ENCODE results near the gene CACNA1H. TPM values are rescaled to one million over a fixed set of nuclear protein-coding genes. Genes with fewer than 3 reads are reported as not detected.

CACNA1H gene
- total and polyA plus RNA-seq, 2 of the 4 experiments (the other 2 are of a cell fraction) = 1.6 to 5.8 TPM

DNA sequence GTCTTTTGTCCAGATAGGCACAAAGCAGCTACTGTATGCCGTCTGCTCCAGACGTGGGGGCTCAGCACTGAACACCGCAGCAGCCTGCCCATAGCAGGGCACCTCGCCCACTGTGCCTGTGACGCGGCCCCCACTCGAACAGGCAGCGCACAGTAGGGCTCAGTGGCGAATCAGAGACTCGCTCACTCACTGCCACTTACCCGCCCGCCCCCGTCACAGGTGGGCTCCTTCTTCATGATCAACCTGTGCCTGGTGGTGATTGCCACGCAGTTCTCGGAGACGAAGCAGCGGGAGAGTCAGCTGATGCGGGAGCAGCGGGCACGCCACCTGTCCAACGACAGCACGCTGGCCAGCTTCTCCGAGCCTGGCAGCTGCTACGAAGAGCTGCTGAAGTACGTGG lies 48.5 kb downstream of the CACNA1H start:
- Histone ChIP-seq H3K27ac (ENCODE audit: insufficient read depth, low read length) (no peak overlapping the region), H3K14ac (replicated peaks; ENCODE audit: low read depth, low read length) (no peak overlapping the region), H3K27me3 (ENCODE audit: control insufficient read depth, insufficient read depth, low read length) (no peaks in the 10 kb centered on the region), H4K91ac (ENCODE audit: insufficient read depth, low read depth, low read length) (no peak overlapping the region), H2BK120ac (ENCODE audit: low read depth, low read length) (no peak overlapping the region), H3K4me2 (ENCODE audit: low read depth, low read length) (no peak overlapping the region), H3K4me1 (ENCODE audit: control insufficient read depth, insufficient read depth, low read length) (no peaks in the 10 kb centered on the region), H3K4me3 (ENCODE audit: insufficient read depth, low read depth, low read length) (no peak overlapping the region), H2BK5ac (ENCODE audit: low read depth, low read length, poor library complexity, severe bottlenecking) (no peak overlapping the region), H2AK9ac (replicated peaks; ENCODE audit: low read depth, low read length, poor library complexity) (no peak overlapping the region), H3K4ac (ENCODE audit: low read depth, low read length) (no peak overlapping the region), H4K20me1 (ENCODE audit: insufficient read depth, low read length) (no peaks in the 10 kb centered on the region; the same call in 1 of the 2 replicates), H3K56ac (ENCODE audit: extremely low read depth, insufficient read depth, low read length) (no peak overlapping the region), H3K18ac (ENCODE audit: low read depth, low read length) (no peak overlapping the region), H3K23ac (ENCODE audit: low read depth, low read length) (no peak overlapping the region), H4K8ac (ENCODE audit: low read depth in 2 of 2, low read length in 2 of 2) (no peak overlapping the region), H3K36me3 (ENCODE audit: control insufficient read depth, insufficient read depth, low read length) (no peaks in the 10 kb centered on the region; the same call in 1 of the 2 replicates), H2AFZ (replicated peaks; ENCODE audit: low read length, poor library complexity) (no peak overlapping the region), H2AK5ac (ENCODE audit: low read depth, low read length) (no peak overlapping the region), H3K9ac (ENCODE audit: low read depth, low read length) (no peak overlapping the region), H2BK15ac (ENCODE audit: low read depth, low read length) (no peak overlapping the region), H3K79me1 (ENCODE audit: low read depth in 1 of 2, low read length in 2 of 2) (no peaks in the 10 kb centered on the region), H4K5ac (ENCODE audit: low read depth, low read length) (no peak overlapping the region), H3K9me1 (ENCODE audit: insufficient read depth, low read length) (no peaks in the 10 kb centered on the region), H3K9me3 (ENCODE audit: control insufficient read depth, insufficient read depth, low read length) (no peaks in the 10 kb centered on the region), H2BK20ac (ENCODE audit: low read depth, low read length) (no peak overlapping the region)
- ATAC-seq (ENCODE audit: low read depth) = no peak
- in situ Hi-C loops (cut with MboI; ENCODE audit: low sequenced_read_pairs) = loop anchor here (25.0 kb wide), 1 partner anchor 389 kb away; the partner anchor contains the start of gene GNG13
- CTCF ChIA-PET = no interaction called here
- TF ChIP-seq SMC3 (IDR thresholded peaks at IDR 0.05; ENCODE audit: low read depth, low read length) (no peak), RAD21 (IDR thresholded peaks at IDR 0.05; ENCODE audit: low read length) (no peak), BHLHE40 (IDR thresholded peaks at IDR 0.05; ENCODE audit: low read depth, low read length) (no peak)
- intact Hi-C loops (cut with micrococcal nuclease) = no loop called here
- dilution Hi-C loops (cut with HindIII; ENCODE audit: low sequenced_read_pairs, unreplicated experiment) = no loop called here
- 85% methylated on average over 14 of the region's 25 CpGs; no CpG with 5 or more reads in 1 of the 2 experiments for WGBS, 2 experiments (ENCODE audit: extremely low coverage in 2 of 2, insufficient read length in 1 of 2)
- DNase-seq = no peak
- no TSS peak for BruUV-seq (replicated peaks)
- POLR2A ChIA-PET (ENCODE audit: unreplicated experiment) = no interaction called here
